ENCODE data around the gene MAP1B. TPM values are rescaled to one million over a fixed set of nuclear protein-coding genes. Genes with fewer than 3 reads are reported as not detected.

MAP1B gene
- polyA plus RNA-seq, 3 donors = 0.02 TPM; not detected in 2

DNA sequence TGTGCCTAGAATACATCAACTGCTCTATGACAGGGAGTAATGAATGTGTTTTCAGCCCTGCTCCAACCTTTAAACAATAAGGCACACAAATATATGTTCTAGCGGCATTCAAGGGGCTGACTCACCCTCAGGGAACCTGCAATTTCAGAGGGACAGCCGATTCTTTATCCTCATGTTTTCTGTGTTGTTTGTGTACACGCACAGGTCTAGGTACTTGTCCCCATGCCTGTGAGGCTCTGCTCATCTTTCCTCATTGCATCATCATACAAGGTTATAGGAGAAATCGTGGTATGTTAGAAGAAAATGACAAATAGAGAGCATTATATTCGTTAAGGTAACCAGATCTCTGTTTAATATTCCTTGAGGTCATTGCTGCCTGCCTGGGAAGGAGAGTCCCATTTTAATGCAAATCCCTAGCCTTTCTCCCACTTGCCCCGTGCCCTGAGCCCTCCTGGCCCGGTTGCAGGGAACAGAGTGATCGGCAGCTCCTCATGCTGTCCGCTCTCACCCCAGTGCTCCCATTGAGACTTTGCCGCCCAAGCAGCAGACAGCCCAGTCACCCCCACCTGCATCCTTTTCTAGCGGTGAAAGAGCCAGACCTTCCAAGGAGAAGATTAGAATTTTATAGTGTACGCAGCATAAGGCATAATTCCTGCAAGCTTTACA, 14.6 kb downstream of the MAP1B start:
- Mint-ChIP-seq H3K9me3 (peaks cover 0 to 2% (median 0%) of the 10 kb centered on the region in 7 donors), H3K36me3 (no peaks in the 10 kb centered on the region), H3K27me3 (ENCODE audit: low read depth in 3 of 3) (peaks cover 10 to 21% (median 14%) of the 10 kb centered on the region in 3 donors), H3K4me3 (no peak overlapping the region), H3K4me1 (no peaks in the 10 kb centered on the region), H3K27ac (no peak overlapping the region)
- H4K20me1 ChIP-seq (ENCODE audit: insufficient read depth, low read length) = no peaks in the 10 kb centered on the region
- no peak overlapping the region for H3K4me3 ChIP-seq (replicated peaks in 1 of 3; ENCODE audit: low read depth in 2 of 3, low read length in 3 of 3)
- no peaks in the 10 kb centered on the region for H3K36me3 ChIP-seq (replicated peaks in 1 of 2; ENCODE audit: control insufficient read depth in 1 of 2, insufficient read depth in 2 of 2, low read length in 2 of 2)
- WGBS (ENCODE audit: insufficient coverage) = 72% methylated on average over 5 of the region's 12 CpGs
- H3K9me3 ChIP-seq (replicated peaks in 1 of 2; ENCODE audit: control insufficient read depth in 1 of 2, insufficient read depth in 1 of 2, low read length in 2 of 2) = no peaks in the 10 kb centered on the region
- TF ChIP-seq, protein P1, sequence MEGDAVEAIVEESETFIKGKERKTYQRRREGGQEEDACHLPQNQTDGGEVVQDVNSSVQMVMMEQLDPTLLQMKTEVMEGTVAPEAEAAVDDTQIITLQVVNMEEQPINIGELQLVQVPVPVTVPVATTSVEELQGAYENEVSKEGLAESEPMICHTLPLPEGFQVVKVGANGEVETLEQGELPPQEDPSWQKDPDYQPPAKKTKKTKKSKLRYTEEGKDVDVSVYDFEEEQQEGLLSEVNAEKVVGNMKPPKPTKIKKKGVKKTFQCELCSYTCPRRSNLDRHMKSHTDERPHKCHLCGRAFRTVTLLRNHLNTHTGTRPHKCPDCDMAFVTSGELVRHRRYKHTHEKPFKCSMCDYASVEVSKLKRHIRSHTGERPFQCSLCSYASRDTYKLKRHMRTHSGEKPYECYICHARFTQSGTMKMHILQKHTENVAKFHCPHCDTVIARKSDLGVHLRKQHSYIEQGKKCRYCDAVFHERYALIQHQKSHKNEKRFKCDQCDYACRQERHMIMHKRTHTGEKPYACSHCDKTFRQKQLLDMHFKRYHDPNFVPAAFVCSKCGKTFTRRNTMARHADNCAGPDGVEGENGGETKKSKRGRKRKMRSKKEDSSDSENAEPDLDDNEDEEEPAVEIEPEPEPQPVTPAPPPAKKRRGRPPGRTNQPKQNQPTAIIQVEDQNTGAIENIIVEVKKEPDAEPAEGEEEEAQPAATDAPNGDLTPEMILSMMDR (IDR thresholded peaks at IDR 0.05) = no peak
- H3K4me1 ChIP-seq (ENCODE audit: control insufficient read depth in 1 of 2, insufficient read depth in 2 of 2, low read length in 2 of 2) = no peaks in the 10 kb centered on the region
- H3K27ac ChIP-seq (ENCODE audit: low read depth in 1 of 2, low read length in 2 of 2) = no peak overlapping the region
- peaks cover 9 to 10% of the 10 kb centered on the region in 2 donors for H3K27me3 ChIP-seq (ENCODE audit: control insufficient read depth in 2 of 2, insufficient read depth in 2 of 2, low read length in 2 of 2)
- H3K4me2 ChIP-seq (replicated peaks; ENCODE audit: extremely low read depth, low read length, poor library complexity, severe bottlenecking) = no peak overlapping the region
- H3K79me2 ChIP-seq (ENCODE audit: insufficient read depth, low read length) = no peaks in the 10 kb centered on the region
- intact Hi-C loops (cut with micrococcal nuclease) = no loop called here
- DNase-seq = no peak
- no peak overlapping the region for H3K9ac ChIP-seq (ENCODE audit: insufficient read depth, low read length, poor library complexity, severe bottlenecking)
- no peak overlapping the region for H2AFZ ChIP-seq (ENCODE audit: insufficient read depth, low read depth, low read length, poor library complexity, severe bottlenecking)

DNA sequence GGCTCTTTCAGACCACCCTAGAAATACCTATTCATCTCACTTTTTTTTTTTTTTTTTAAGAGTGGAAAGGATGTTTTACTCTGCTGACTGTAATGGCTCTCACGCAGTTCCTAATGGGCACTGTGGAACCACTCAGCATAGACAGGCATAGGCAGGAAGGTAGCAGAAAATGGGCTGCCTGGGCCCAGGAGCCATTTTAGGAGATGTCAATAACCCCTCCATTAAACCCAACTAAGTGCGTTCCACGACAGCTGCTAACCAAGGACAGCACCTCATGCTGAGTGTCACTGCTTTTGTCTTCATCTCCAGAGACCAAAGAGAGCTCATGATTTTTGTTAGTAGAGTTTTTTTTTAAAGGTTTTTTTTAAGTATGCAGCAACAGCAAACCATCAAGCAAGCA, 15.3 kb downstream of the MAP1B start:
- Mint-ChIP-seq H3K27ac (no peak overlapping the region), H3K27me3 (ENCODE audit: low read depth in 3 of 3) (peaks cover 10 to 22% (median 14%) of the 10 kb centered on the region in 3 donors), H3K9me3 (peaks cover 0 to 2% (median 0%) of the 10 kb centered on the region in 7 donors), H3K4me1 (no peaks in the 10 kb centered on the region), H3K4me3 (no peak overlapping the region), H3K36me3 (no peaks in the 10 kb centered on the region)
- Histone ChIP-seq H3K4me3 (replicated peaks in 1 of 3; ENCODE audit: low read depth in 2 of 3, low read length in 3 of 3) (no peak overlapping the region), H3K36me3 (replicated peaks in 1 of 2; ENCODE audit: control insufficient read depth in 1 of 2, insufficient read depth in 2 of 2, low read length in 2 of 2) (no peaks in the 10 kb centered on the region), H3K4me1 (ENCODE audit: control insufficient read depth in 1 of 2, insufficient read depth in 2 of 2, low read length in 2 of 2) (no peaks in the 10 kb centered on the region), H3K9ac (ENCODE audit: insufficient read depth, low read length, poor library complexity, severe bottlenecking) (no peak overlapping the region), H3K79me2 (ENCODE audit: insufficient read depth, low read length) (no peaks in the 10 kb centered on the region), H3K9me3 (replicated peaks in 1 of 2; ENCODE audit: control insufficient read depth in 1 of 2, insufficient read depth in 1 of 2, low read length in 2 of 2) (no peaks in the 10 kb centered on the region), H4K20me1 (ENCODE audit: insufficient read depth, low read length) (no peaks in the 10 kb centered on the region), H3K27ac (ENCODE audit: low read depth in 1 of 2, low read length in 2 of 2) (no peak overlapping the region), H2AFZ (ENCODE audit: insufficient read depth, low read depth, low read length, poor library complexity, severe bottlenecking) (no peak overlapping the region), H3K4me2 (replicated peaks; ENCODE audit: extremely low read depth, low read length, poor library complexity, severe bottlenecking) (no peak overlapping the region), H3K27me3 (ENCODE audit: control insufficient read depth in 2 of 2, insufficient read depth in 2 of 2, low read length in 2 of 2) (peaks cover 8 to 10% of the 10 kb centered on the region in 2 donors)
- DNase-seq = no peak
- WGBS (ENCODE audit: insufficient coverage) = no CpG with 5 or more reads among the region's 3 CpGs
- intact Hi-C loops (cut with micrococcal nuclease) = no loop called here
- TF ChIP-seq, protein P1 (IDR thresholded peaks at IDR 0.05) = no peak
